Subcutaneous abdominal adipose tissue (tissue), 5 donors: ENCODE results near the gene SUPT6H.
"Not testable (repeated sequence)": the region's sequence is repeated elsewhere in the genome, so short reads cannot be mapped to it uniquely, and the experiment has no call there.

Source experiments
- H3K27ac ChIP-seq: one replicate; pipeline ENCODE4 v1.7.0; 2013; ENCODE audit warnings: low read depth, mild to moderate bottlenecking, inconsistent platforms, low read length, moderate library complexity
- H3K27me3 ChIP-seq, 5 donors: one replicate each; pipeline ENCODE4 v1.7.0; 2013; ENCODE audit warnings: low read length in 5 of 5, inconsistent platforms in 1 of 5; ENCODE audit not compliant: control insufficient read depth in 5 of 5, insufficient read depth in 4 of 5
- H3K36me3 ChIP-seq, 5 donors: one replicate each; pipeline ENCODE4 v1.7.0; 2013; ENCODE audit warnings: low read length in 5 of 5; ENCODE audit not compliant: control insufficient read depth in 5 of 5, insufficient read depth in 5 of 5
- H3K4me1 ChIP-seq, 5 donors: one replicate each; pipeline ENCODE4 v1.7.0; 2013; ENCODE audit warnings: low read length in 5 of 5, mild to moderate bottlenecking in 3 of 5, moderate library complexity in 1 of 5; ENCODE audit not compliant: control insufficient read depth in 5 of 5, insufficient read depth in 5 of 5
- H3K4me3 ChIP-seq, 5 donors: one replicate each; pipeline ENCODE4 v1.7.0; 2013; ENCODE audit warnings: low read length in 5 of 5, low read depth in 1 of 5
- H3K9ac ChIP-seq, 5 donors: one replicate each; pipeline ENCODE4 v1.7.0; 2013; ENCODE audit warnings: low read length in 5 of 5, mild to moderate bottlenecking in 4 of 5, moderate library complexity in 3 of 5
- H3K9me3 ChIP-seq, 5 donors: one replicate each; pipeline ENCODE4 v1.7.0; 2013; ENCODE audit warnings: low read length in 5 of 5; ENCODE audit not compliant: control insufficient read depth in 5 of 5
- donor health status: healthy.
- donor health status: healthy.
- donor health status: healthy.
- donor health status: healthy.
- donor health status: healthy.

The SUPT6H gene

GRCh38 chr17:28646039-28646754 is 15.8 kb upstream of the SUPT6H start:
- Histone ChIP-seq H3K9ac (peak overlapping the region in 4 of 5 donors; percentile 8 to 99 (median 86)), H3K36me3 (peaks cover 7 to 44% (median 30%) of the 10 kb centered on the region in 5 donors), H3K27me3 (no peaks in the 10 kb centered on the region), H3K4me1 (peaks cover 2 to 42% (median 38%) of the 10 kb centered on the region in 5 donors), H3K9me3 (no peaks in the 10 kb centered on the region), H3K4me3 (peak overlapping the region; percentile 36 to 84 (median 43)), H3K27ac (peak overlapping the region; percentile 82)

DNA sequence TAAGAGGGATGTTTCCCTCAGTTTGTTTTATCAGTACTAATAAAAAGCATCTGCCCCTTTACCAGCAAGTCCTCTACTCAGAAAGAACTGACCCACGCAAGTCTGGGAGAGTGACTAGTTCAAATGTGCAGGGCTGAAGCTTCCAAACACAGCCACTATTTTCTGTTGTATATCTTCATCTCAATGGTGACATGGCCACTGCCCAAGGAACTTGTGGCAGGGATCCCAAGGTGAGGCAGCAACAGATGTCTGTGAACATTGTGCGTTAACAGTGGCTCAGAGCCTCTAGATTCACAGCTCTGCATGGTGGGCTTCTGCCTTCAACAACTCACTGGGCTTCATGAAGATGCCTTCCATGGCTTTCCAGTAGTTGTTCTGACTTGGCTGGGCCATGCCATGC is 13.3 kb upstream of the SUPT6H start:
- no peak overlapping the region for H3K9ac ChIP-seq
- H3K27ac ChIP-seq = no peak overlapping the region
- H3K27me3 ChIP-seq = no peaks in the 10 kb centered on the region
- peaks cover 2 to 30% (median 27%) of the 10 kb centered on the region in 5 donors for H3K4me1 ChIP-seq
- no peak overlapping the region for H3K4me3 ChIP-seq
- peaks cover 11 to 42% (median 23%) of the 10 kb centered on the region in 5 donors for H3K36me3 ChIP-seq
- no peaks in the 10 kb centered on the region for H3K9me3 ChIP-seq

DNA sequence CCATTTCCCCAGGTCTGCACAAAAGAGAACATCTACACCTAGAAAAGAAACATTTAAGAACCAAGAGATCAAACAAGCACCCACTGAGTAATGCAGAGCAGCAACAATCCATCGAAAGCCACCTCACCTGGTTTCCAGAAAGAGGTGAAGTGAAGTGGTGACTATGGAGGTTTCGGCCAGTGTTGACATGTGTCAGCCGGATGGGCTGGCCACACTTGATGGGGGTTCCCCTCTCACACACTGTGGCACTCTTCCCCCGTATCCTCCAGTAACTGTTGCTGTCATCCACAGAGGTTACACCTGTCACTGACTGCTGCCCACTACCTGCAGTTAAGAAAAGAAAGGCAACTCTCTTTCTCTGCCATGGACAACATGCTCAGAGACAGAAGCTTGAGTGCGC is 6.8 kb upstream of the SUPT6H start:
- H3K27me3 ChIP-seq = no peaks in the 10 kb centered on the region
- H3K9ac ChIP-seq = no peak overlapping the region
- no peaks in the 10 kb centered on the region for H3K9me3 ChIP-seq
- H3K36me3 ChIP-seq = peaks cover 9 to 58% (median 31%) of the 10 kb centered on the region in 5 donors
- H3K27ac ChIP-seq = no peak overlapping the region
- H3K4me1 ChIP-seq = peaks cover 0 to under 1% (median 0%) of the 10 kb centered on the region in 5 donors
- no peak overlapping the region for H3K4me3 ChIP-seq

DNA sequence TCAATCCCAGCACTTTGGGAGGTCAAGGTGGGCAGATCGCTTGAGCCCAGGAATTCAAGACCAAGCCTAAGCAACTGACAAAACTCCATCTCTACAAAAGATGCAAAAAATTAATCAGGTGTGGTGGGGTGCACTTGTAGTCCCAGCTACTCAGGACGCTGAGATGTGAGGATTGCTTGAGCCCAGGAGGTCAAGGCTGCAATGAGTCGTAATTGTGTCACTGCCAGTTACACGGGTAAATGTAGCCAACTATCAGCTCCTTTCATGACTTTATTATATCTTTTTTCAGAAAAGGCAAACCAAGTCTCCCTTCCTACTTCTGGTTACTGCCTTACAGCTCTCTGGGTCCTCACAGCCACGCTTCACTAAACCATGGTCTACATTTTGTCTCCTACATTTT is 4.2 kb upstream of the SUPT6H start:
- Histone ChIP-seq H3K9me3 (no peaks in the 10 kb centered on the region), H3K9ac (no peak overlapping the region), H3K4me3 (no peak overlapping the region), H3K27ac (no peak overlapping the region), H3K27me3 (no peaks in the 10 kb centered on the region), H3K4me1 (peaks cover 0 to 19% (median 15%) of the 10 kb centered on the region in 5 donors), H3K36me3 (peaks cover 4 to 36% (median 19%) of the 10 kb centered on the region in 5 donors)

- H3K27me3 ChIP-seq, H3K4me3 ChIP-seq, H3K9ac ChIP-seq, H3K9me3 ChIP-seq, H3K27ac ChIP-seq: not testable (repeated sequence)
- H3K4me1 ChIP-seq = peaks cover 3 to 25% (median 21%) of the 10 kb centered on the region in 5 donors
- peaks cover 0 to 31% (median 19%) of the 10 kb centered on the region in 5 donors for H3K36me3 ChIP-seq
Measured at GRCh38 chr17:28658342-28658741, 3.7 kb upstream of the SUPT6H start.

DNA sequence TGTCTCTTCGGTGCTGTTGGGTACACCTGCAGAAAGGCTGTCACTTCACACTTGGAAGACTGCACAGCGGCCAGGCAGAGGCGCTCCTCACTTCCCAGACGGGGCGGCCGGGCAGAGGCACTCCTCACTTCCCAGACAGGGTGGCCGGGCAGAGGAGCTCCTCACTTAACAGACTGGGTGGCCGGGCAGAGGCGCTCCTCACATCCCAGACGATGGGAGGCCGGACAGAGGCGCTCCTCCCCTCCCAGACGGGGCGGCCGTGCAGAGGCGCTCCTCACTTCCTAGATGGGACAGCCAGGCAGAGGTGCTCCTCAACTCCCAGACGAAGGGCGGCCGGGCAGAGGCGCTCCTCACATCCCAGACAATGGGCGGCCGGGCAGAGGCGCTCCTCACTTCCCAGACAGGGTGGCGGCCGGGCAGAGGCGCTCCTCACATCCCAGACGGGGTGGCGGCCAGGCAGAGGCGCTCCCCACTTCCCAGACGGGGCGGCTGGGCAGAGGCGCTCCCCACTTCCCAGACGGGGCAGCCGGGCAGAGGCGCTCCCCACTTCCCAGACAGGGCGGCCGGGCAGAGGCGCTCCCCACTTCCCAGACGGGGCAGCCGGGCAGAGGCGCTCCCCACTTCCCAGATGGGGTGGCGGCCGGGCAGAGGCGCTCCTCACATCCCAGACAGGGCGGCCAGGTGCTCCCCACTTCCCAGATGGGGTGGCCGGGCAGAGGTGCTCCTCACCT is 3.1 kb upstream of the SUPT6H start:
- peaks cover 0 to 29% (median 17%) of the 10 kb centered on the region in 5 donors for H3K36me3 ChIP-seq
- H3K9ac ChIP-seq = not testable (repeated sequence)

GRCh38 chr17:28659497-28659881 is 2.5 kb upstream of the SUPT6H start:
- not testable (repeated sequence) for H3K4me3 ChIP-seq, H3K27me3 ChIP-seq, H3K27ac ChIP-seq, H3K9ac ChIP-seq, H3K9me3 ChIP-seq
- H3K4me1 ChIP-seq = peaks cover 4 to 31% (median 30%) of the 10 kb centered on the region in 5 donors
- H3K36me3 ChIP-seq = peaks cover 0 to 26% (median 14%) of the 10 kb centered on the region in 5 donors

More for the DNA sequence above, 3.1 kb upstream of the SUPT6H start:
- not testable (repeated sequence) for H3K4me3 ChIP-seq, H3K27ac ChIP-seq, H3K27me3 ChIP-seq, H3K9me3 ChIP-seq
- peaks cover 4 to 29% (median 26%) of the 10 kb centered on the region in 5 donors for H3K4me1 ChIP-seq

- Histone ChIP-seq H3K9ac (peak overlapping the region; percentile 98 to 99 (median 99)), H3K27ac (peak overlapping the region; percentile 99), H3K4me3 (peak overlapping the region; percentile 94 to 100 (median 98)), H3K27me3 (no peaks in the 10 kb centered on the region), H3K9me3 (no peaks in the 10 kb centered on the region), H3K4me1 (peaks cover 4 to 31% (median 30%) of the 10 kb centered on the region in 5 donors), H3K36me3 (peaks cover 0 to 18% (median 17%) of the 10 kb centered on the region in 5 donors)
Measured at GRCh38 chr17:28662527-28662829, 473 bp downstream of the SUPT6H start.

- peak overlapping the region; percentile 99 for H3K27ac ChIP-seq
- H3K4me1 ChIP-seq = peaks cover 4 to 35% (median 31%) of the 10 kb centered on the region in 5 donors
- peak overlapping the region in 3 of 5 donors; percentile 98 to 99 (median 99) for H3K9ac ChIP-seq
- peak overlapping the region in 1 of 5 donors; percentile 6 for H3K4me3 ChIP-seq
- no peaks in the 10 kb centered on the region for H3K27me3 ChIP-seq
- H3K9me3 ChIP-seq = no peaks in the 10 kb centered on the region
- peaks cover 7 to 24% (median 18%) of the 10 kb centered on the region in 5 donors for H3K36me3 ChIP-seq
Measured at GRCh38 chr17:28663723-28664122, 1.7 kb downstream of the SUPT6H start.

GRCh38 chr17:28665994-28666393 is 4.0 kb downstream of the SUPT6H start:
- no peaks in the 10 kb centered on the region for H3K27me3 ChIP-seq
- no peaks in the 10 kb centered on the region for H3K9me3 ChIP-seq
- H3K4me1 ChIP-seq = peaks cover 4 to 29% (median 25%) of the 10 kb centered on the region in 5 donors
- H3K9ac ChIP-seq = no peak overlapping the region
- peaks cover 11 to 33% (median 26%) of the 10 kb centered on the region in 5 donors for H3K36me3 ChIP-seq
- H3K27ac ChIP-seq = no peak overlapping the region
- no peak overlapping the region for H3K4me3 ChIP-seq
